Occipital lobe (tissue), 2 donors: ENCODE measurements around the gene ACSF2. TPM values are rescaled to one million over a fixed set of nuclear protein-coding genes. Genes with fewer than 3 reads are reported as not detected.

Source experiments
- small RNA-seq: library from RNA; depleted of rRNA; stranded (forward); fragments of <200 nt; gene quantifications from one replicate; pipeline ENCODE3, GENCODE V24; 2014
- total RNA-seq: library from RNA; depleted of rRNA; stranded (reverse); fragments of >200 nt; gene quantifications from one replicate; pipeline ENCODE4 v1.2.3, GENCODE V29; 2014

The ACSF2 gene
- total RNA-seq, 1 donor from 2014 or later, result 1.9 TPM

Small RNAs within 50 kb of the gene (small RNA-seq; reads per million reads assigned to genes)
- not detected for gene RF00019

Other genes starting within 250 kb of the ACSF2 start
- 17.6 TPM for gene COL1A1, start 224.6 kb upstream of the ACSF2 start, total RNA-seq
- not detected for gene TMEM92, start 151.8 kb upstream of the ACSF2 start, total RNA-seq
- gene XYLT2, start 80.1 kb upstream of the ACSF2 start, total RNA-seq, result 7.5 TPM
- gene MRPL27, start 53.0 kb upstream of the ACSF2 start, total RNA-seq, result 30.3 TPM
- 1.4 TPM for gene EME1, start 53.0 kb upstream of the ACSF2 start, total RNA-seq
- 45.7 TPM for gene LRRC59, start 28.7 kb upstream of the ACSF2 start, total RNA-seq
- not detected for gene CHAD, start 42.7 kb downstream of the ACSF2 start, total RNA-seq
- 24.2 TPM for gene RSAD1, start 52.6 kb downstream of the ACSF2 start, total RNA-seq
- gene MYCBPAP, start 82.2 kb downstream of the ACSF2 start, total RNA-seq, result 2.0 TPM
- gene EPN3, start 106.5 kb downstream of the ACSF2 start, total RNA-seq, result 0.31 TPM
- gene SPATA20, start 121.0 kb downstream of the ACSF2 start, total RNA-seq, result 16.2 TPM
- 20.1 TPM for gene CACNA1G, start 134.5 kb downstream of the ACSF2 start, total RNA-seq
- 0.16 TPM for gene ABCC3, start 208.7 kb downstream of the ACSF2 start, total RNA-seq